GM12874 (cell line): ENCODE measurements around the gene GRAMD4.

Experiments
- TF ChIP-seq, protein P1 (sequence below): IDR thresholded peaks from 2 replicates; pipeline ENCODE4 v1.5.1; 2011; ENCODE audit warnings: low read depth, mild to moderate bottlenecking, control low read depth, low read length, moderate library complexity; ENCODE audit not compliant: insufficient read depth

Gene GRAMD4

GRCh38 chr22:46607483-46608114 lies 12.6 kb upstream of the GRAMD4 start:
- TF ChIP-seq, protein P1, sequence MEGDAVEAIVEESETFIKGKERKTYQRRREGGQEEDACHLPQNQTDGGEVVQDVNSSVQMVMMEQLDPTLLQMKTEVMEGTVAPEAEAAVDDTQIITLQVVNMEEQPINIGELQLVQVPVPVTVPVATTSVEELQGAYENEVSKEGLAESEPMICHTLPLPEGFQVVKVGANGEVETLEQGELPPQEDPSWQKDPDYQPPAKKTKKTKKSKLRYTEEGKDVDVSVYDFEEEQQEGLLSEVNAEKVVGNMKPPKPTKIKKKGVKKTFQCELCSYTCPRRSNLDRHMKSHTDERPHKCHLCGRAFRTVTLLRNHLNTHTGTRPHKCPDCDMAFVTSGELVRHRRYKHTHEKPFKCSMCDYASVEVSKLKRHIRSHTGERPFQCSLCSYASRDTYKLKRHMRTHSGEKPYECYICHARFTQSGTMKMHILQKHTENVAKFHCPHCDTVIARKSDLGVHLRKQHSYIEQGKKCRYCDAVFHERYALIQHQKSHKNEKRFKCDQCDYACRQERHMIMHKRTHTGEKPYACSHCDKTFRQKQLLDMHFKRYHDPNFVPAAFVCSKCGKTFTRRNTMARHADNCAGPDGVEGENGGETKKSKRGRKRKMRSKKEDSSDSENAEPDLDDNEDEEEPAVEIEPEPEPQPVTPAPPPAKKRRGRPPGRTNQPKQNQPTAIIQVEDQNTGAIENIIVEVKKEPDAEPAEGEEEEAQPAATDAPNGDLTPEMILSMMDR, result no peak

GRCh38 chr22:46609175-46609690 lies 11.0 kb upstream of the GRAMD4 start:
- TF ChIP-seq, protein P1, result no peak

DNA sequence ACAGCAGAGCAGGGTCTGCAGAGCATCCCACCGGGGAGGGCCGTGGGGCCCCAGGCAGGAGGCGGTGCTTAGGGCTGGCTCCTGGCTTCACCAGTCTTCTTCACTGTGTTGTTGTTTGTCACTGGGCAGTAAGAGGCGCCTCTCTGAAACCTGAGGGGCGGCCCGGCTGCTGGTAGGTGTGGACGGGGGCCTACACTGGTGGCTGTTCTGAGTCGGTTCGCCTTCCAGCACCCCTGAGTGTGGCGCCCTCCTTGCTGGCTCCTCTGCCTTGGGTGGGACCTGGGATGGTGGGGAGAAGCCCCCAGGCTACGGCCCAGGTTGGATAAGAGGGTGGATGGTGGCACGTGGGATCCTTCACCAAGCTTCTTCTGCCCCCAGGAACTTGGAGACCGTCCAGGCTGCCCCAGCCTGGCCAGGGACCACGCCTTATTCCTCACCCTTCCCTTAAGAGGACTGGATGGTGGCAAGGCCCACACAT lies 10.4 kb upstream of the GRAMD4 start:
- TF ChIP-seq, protein P1, result no peak

- TF ChIP-seq, protein P1, result no peak
Measured at GRCh38 chr22:46610356-46610755, 9.8 kb upstream of the GRAMD4 start.

- TF ChIP-seq, protein P1, result no peak
Measured at GRCh38 chr22:46611189-46611588, 9.0 kb upstream of the GRAMD4 start.

DNA sequence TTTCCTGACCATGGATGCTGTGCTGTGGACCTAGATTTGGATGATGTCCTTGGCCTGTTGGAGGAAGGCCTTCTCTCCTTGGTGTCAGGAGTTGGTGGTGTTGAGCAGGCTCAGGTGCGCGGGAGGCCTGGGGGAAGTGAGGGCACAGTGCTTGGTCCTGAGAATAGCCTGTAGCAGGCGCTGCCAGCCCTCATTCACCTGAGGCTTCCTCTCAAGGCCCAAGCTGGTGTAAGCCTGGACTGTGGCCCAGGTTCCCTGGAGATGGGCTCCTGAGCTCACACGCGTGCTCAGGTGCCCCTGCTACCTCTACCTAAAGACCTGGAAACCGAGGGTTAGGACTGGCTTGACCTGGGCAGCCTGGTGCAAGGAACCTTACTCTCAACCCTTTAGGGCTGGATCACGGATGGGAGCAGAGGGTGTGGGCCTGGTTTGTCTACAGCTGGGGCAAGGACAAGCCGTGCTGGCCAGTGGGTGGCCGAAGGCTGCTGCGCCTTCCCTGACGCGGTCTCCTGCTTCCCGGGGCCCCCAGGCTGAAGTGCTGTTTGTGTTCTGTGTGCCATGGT lies 7.8 kb upstream of the GRAMD4 start:
- TF ChIP-seq, protein P1, result no peak

- TF ChIP-seq, protein P1, result no peak
Measured at GRCh38 chr22:46612904-46613605, 7.1 kb upstream of the GRAMD4 start.
